ENCODE results near the gene ADGRL4.

The ADGRL4 gene

GRCh38 chr1:78950826-78951225 lies 55.7 kb downstream of the ADGRL4 start:
- Histone ChIP-seq H3K36me3 (ENCODE audit: control insufficient read depth in 2 of 2, insufficient read depth in 1 of 2, low read length in 2 of 2) (no peaks in the 10 kb centered on the region), H3K4me3 (ENCODE audit: low read depth, low read length) (no peak overlapping the region), H3K4me1 (ENCODE audit: control insufficient read depth, insufficient read depth, low read length) (no peaks in the 10 kb centered on the region), H3K9me3 (ENCODE audit: control insufficient read depth, insufficient read depth, low read depth, low read length) (no peaks in the 10 kb centered on the region), H3K27ac (ENCODE audit: extremely low read depth, low read depth, low read length) (no peak overlapping the region)
- ChIA-PET POLR2A (no interaction called here), CTCF (no interaction called here)
- TF ChIP-seq ZNF311 (tag by site-specific recombination; IDR thresholded peaks at IDR 0.05; ENCODE audit: borderline replicate concordance) (no peak), ZNF157 (tag by site-specific recombination; IDR thresholded peaks at IDR 0.05) (no peak), SP7 (tag by site-specific recombination; IDR thresholded peaks at IDR 0.05) (no peak), ZNF202 (tag by site-specific recombination; IDR thresholded peaks at IDR 0.05; ENCODE audit: borderline replicate concordance) (no peak), PRDM6 (tag by site-specific recombination; IDR thresholded peaks at IDR 0.05) (no peak), ZNF248 (tag by site-specific recombination; IDR thresholded peaks at IDR 0.05) (no peak), OVOL3 (tag by site-specific recombination; IDR thresholded peaks at IDR 0.05) (no peak), ZNF350 (tag by site-specific recombination; IDR thresholded peaks at IDR 0.05) (no peak), ZBTB26 (tag by site-specific recombination; optimal IDR thresholded peaks at IDR 0.05) (no peak), IKZF3 (tag by site-specific recombination; IDR thresholded peaks at IDR 0.05) (no peak), ZNF175 (tag by site-specific recombination; IDR thresholded peaks at IDR 0.05) (no peak), SCRT1 (tag by site-specific recombination; IDR thresholded peaks at IDR 0.05; ENCODE audit: borderline replicate concordance) (no peak), ZNF621 (tag by site-specific recombination; IDR thresholded peaks at IDR 0.05) (no peak), ZNF274 (IDR thresholded peaks at IDR 0.05; ENCODE audit: low read length) (no peak), ZNF274 (tag by site-specific recombination; IDR thresholded peaks at IDR 0.05; ENCODE audit: borderline replicate concordance) (no peak), ZNF146 (tag by site-specific recombination; IDR thresholded peaks at IDR 0.05) (no peak), ZNF184 (tag by site-specific recombination; IDR thresholded peaks at IDR 0.05) (no peak), ZNF664 (tag by site-specific recombination; IDR thresholded peaks at IDR 0.05) (no peak), SP3 (tag by site-specific recombination; IDR thresholded peaks at IDR 0.05) (no peak), ZNF214 (tag by site-specific recombination; IDR thresholded peaks at IDR 0.05; ENCODE audit: borderline replicate concordance) (no peak)

DNA sequence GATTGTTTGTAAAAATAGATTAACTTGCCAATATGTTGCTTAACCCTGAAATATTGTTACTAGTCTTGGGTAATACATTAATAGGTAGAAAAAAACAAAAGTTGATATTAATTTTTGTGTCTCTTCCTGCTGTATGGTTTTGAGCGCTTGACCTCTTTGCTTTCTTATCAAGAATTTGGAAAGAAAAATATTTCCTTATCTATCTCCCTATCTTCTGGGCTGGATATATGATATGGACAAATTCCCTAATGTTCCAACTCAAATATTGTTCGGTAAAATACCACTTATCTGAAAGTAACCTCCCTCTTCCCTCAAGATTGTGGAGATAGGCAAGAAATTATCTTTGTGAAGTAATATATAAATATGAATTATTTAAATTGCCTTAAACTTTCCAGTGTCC lies 57.3 kb downstream of the ADGRL4 start:
- Histone ChIP-seq H3K36me3 (ENCODE audit: control insufficient read depth in 2 of 2, insufficient read depth in 1 of 2, low read length in 2 of 2) (no peaks in the 10 kb centered on the region), H3K9me3 (ENCODE audit: control insufficient read depth, insufficient read depth, low read depth, low read length) (no peaks in the 10 kb centered on the region), H3K27ac (ENCODE audit: extremely low read depth, low read depth, low read length) (no peak overlapping the region), H3K4me3 (ENCODE audit: low read depth, low read length) (no peak overlapping the region), H3K4me1 (ENCODE audit: control insufficient read depth, insufficient read depth, low read length) (no peaks in the 10 kb centered on the region)
- POLR2A ChIA-PET: no interaction called here
- CTCF ChIA-PET: no interaction called here
- TF ChIP-seq TRIM28 (IDR thresholded peaks at IDR 0.05; ENCODE audit: borderline replicate concordance, low read length) (no peak), ZEB2 (tag by site-specific recombination; IDR thresholded peaks at IDR 0.05) (no peak), ZNF473 (tag by site-specific recombination; IDR thresholded peaks at IDR 0.05) (no peak), SP3 (tag by site-specific recombination; IDR thresholded peaks at IDR 0.05) (no peak), ZNF10 (tag by site-specific recombination; IDR thresholded peaks at IDR 0.05) (no peak), ZNF658 (tag by site-specific recombination; IDR thresholded peaks at IDR 0.05) (no peak), ZNF48 (tag by site-specific recombination; IDR thresholded peaks at IDR 0.05) (no peak), GLI4 (tag by site-specific recombination; IDR thresholded peaks at IDR 0.05) (no peak), ZNF624 (tag by site-specific recombination; IDR thresholded peaks at IDR 0.05) (no peak), SCRT2 (tag by site-specific recombination; IDR thresholded peaks at IDR 0.05) (no peak)
- TF ChIP-seq, protein P1, sequence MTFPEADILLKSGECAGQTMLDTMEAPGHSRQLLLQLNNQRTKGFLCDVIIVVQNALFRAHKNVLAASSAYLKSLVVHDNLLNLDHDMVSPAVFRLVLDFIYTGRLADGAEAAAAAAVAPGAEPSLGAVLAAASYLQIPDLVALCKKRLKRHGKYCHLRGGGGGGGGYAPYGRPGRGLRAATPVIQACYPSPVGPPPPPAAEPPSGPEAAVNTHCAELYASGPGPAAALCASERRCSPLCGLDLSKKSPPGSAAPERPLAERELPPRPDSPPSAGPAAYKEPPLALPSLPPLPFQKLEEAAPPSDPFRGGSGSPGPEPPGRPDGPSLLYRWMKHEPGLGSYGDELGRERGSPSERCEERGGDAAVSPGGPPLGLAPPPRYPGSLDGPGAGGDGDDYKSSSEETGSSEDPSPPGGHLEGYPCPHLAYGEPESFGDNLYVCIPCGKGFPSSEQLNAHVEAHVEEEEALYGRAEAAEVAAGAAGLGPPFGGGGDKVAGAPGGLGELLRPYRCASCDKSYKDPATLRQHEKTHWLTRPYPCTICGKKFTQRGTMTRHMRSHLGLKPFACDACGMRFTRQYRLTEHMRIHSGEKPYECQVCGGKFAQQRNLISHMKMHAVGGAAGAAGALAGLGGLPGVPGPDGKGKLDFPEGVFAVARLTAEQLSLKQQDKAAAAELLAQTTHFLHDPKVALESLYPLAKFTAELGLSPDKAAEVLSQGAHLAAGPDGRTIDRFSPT (tag by site-specific recombination; IDR thresholded peaks at IDR 0.05): no peak
- TF ChIP-seq, protein P2, sequence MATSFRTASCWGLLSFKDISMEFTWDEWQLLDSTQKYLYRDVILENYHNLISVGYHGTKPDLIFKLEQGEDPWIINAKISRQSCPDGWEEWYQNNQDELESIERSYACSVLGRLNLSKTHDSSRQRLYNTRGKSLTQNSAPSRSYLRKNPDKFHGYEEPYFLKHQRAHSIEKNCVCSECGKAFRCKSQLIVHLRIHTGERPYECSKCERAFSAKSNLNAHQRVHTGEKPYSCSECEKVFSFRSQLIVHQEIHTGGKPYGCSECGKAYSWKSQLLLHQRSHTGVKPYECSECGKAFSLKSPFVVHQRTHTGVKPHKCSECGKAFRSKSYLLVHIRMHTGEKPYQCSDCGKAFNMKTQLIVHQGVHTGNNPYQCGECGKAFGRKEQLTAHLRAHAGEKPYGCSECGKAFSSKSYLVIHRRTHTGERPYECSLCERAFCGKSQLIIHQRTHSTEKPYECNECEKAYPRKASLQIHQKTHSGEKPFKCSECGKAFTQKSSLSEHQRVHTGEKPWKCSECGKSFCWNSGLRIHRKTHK (tag by site-specific recombination; IDR thresholded peaks at IDR 0.05): no peak
